Esophagus squamous epithelium (tissue), 5 donors: ENCODE data around the gene CREB5. TPM values are rescaled to one million over a fixed set of nuclear protein-coding genes. Genes with fewer than 3 reads are reported as not detected.

Experiments
- DNase-seq: peaks from one replicate; lab custom pipeline; 2025; lab: John Stamatoyannopoulos, UW
- H3K27ac ChIP-seq, 4 donors: fragments of 200-600 bp; sonication (generic); one replicate each; pipeline ENCODE4 v1.5.1; 2016 to 2019; ENCODE audit warnings: mild to moderate bottlenecking in 1 of 4
- H3K27me3 ChIP-seq, 4 donors: fragments of 200-600 bp; sonication (generic); 1 replicate in 3 of 4; 2 replicates in 1 of 4; pipeline versions ENCODE4 v1.5.1 to v1.6.0; 2017 to 2021; ENCODE audit warnings: antibody characterized with exemption in 1 of 4
- H3K36me3 ChIP-seq, 3 donors: fragments of 200-600 bp; sonication (generic); one replicate each; pipeline ENCODE4 v1.5.1; 2016 to 2019
- H3K4me1 ChIP-seq, 3 donors: fragments of 200-600 bp; sonication (generic); one replicate each; pipeline ENCODE4 v1.5.1; 2017 to 2019
- H3K4me3 ChIP-seq, 4 donors: fragments of 200-600 bp; sonication (generic); 1 replicate in 3 of 4; 2 replicates in 1 of 4; pipeline ENCODE4 v1.5.1; 2016 to 2019; ENCODE audit warnings: mild to moderate bottlenecking in 2 of 4, moderate library complexity in 1 of 4
- H3K9me3 ChIP-seq, 3 donors: fragments of 200-600 bp; sonication (generic); one replicate each; pipeline ENCODE4 v1.5.1; 2016 to 2019
- POLR2A ChIP-seq, 4 donors: fragments of 450-650 bp; IDR thresholded peaks; one replicate each; pipeline ENCODE4 v1.6.1; 2017; ENCODE audit warnings: antibody characterized with exemption in 4 of 4, mild to moderate bottlenecking in 4 of 4, moderate library complexity in 3 of 4
- WGBS, 2 donors: methylation state at CpG; one replicate each; pipeline ENCODE4 v1.1.5; 2018; 5-methylcytosine and 5-hydroxymethylcytosine counted together
- intact Hi-C: fragments of 100-400 bp; cut with DNase I; formaldehyde crosslinking; loops from one replicate; pipeline ENCODE4 v1.15.0; 2022
- total RNA-seq, 4 donors: library from RNA; depleted of rRNA; stranded (reverse); fragments of >200 nt; gene quantifications; one replicate each; pipeline ENCODE4 v1.1.0, GENCODE V29; 2016
- TF ChIP-seq, protein P1 (sequence below), 6 experiments: fragments of 450-650 bp in 4 of 6; fragments of 200-600 bp in 2 of 6; sonication (generic) in 2 of 6; IDR thresholded peaks; one replicate each; pipeline ENCODE4 v1.5.1; 2016 to 2019; ENCODE audit warnings: antibody characterized with exemption in 6 of 6, mild to moderate bottlenecking in 4 of 6, moderate library complexity in 4 of 6
- donor health status: DM: yes; HTN: yes; CAD: no.

The CREB5 gene
- total RNA-seq, 4 donors from 2014 or later = 0.30 to 5.0 (median 2.2) TPM

DNA sequence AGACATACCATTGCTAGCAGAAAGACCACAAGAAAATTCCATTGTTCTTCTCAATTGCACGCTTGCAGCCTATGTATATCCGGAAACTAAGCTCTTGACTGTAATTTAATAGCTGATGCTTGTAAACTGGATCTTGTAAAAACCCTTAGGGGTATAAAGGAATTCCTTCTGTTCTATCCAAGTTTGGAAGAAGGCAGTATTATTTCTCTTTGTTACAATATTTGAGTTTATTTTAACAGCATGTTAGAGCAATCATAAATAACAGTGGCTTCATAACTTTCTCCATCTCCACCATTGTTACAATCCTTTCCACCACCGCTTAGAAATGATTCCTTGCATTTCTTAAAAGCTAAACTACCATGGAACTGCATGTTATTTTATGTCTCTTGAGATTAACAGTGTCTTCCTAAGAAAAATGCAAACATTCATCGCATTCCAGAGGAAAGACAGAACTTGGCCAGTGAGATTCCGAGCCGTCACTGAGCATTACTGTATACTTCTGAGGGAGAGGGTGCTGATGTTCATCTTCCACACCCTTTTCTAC lies 453.4 kb downstream of the CREB5 start:
- Histone ChIP-seq H3K27me3 (peaks cover 0 to 19% (median 0%) of the 10 kb centered on the region in 4 donors), H3K27ac (no peak overlapping the region), H3K4me1 (no peaks in the 10 kb centered on the region), H3K4me3 (no peak overlapping the region), H3K9me3 (no peaks in the 10 kb centered on the region), H3K36me3 (no peaks in the 10 kb centered on the region)
- no peak for DNase-seq
- intact Hi-C loops = no loop called here
- 69 to 76% methylated on average over 6 of the region's 6 CpGs for WGBS, 2 donors
- TF ChIP-seq, protein P1, sequence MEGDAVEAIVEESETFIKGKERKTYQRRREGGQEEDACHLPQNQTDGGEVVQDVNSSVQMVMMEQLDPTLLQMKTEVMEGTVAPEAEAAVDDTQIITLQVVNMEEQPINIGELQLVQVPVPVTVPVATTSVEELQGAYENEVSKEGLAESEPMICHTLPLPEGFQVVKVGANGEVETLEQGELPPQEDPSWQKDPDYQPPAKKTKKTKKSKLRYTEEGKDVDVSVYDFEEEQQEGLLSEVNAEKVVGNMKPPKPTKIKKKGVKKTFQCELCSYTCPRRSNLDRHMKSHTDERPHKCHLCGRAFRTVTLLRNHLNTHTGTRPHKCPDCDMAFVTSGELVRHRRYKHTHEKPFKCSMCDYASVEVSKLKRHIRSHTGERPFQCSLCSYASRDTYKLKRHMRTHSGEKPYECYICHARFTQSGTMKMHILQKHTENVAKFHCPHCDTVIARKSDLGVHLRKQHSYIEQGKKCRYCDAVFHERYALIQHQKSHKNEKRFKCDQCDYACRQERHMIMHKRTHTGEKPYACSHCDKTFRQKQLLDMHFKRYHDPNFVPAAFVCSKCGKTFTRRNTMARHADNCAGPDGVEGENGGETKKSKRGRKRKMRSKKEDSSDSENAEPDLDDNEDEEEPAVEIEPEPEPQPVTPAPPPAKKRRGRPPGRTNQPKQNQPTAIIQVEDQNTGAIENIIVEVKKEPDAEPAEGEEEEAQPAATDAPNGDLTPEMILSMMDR (IDR thresholded peaks at IDR 0.05) = no peak
- TF ChIP-seq POLR2A (IDR thresholded peaks at IDR 0.05) = no peak

DNA sequence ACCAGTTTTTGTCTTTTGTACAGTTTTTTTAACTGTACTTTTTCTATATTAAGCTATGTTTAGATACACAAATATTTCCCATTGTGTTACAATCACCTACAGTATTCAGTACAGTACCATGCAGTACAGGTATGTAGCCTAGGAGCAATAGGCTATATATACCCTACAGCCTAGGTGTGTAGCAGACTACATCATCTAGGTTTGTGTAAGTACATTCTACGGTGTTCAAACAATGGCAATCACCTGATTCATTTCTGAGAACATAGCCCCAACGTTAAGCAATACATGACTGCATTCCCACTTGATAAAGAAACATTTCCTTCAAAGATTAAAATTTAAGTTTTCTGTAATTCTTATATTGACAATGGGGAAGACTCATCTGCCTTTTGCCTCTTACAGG lies 456.4 kb downstream of the CREB5 start:
- intact Hi-C loops = no loop called here
- WGBS, 2 donors = 55 to 56% methylated on average over 2 of the region's 2 CpGs
- H3K4me3 ChIP-seq = no peak overlapping the region
- no peaks in the 10 kb centered on the region for H3K36me3 ChIP-seq
- no peak overlapping the region for H3K27ac ChIP-seq
- peaks cover 0 to 17% (median 0%) of the 10 kb centered on the region in 4 donors for H3K27me3 ChIP-seq
- DNase-seq = no peak
- H3K4me1 ChIP-seq = no peaks in the 10 kb centered on the region
- no peaks in the 10 kb centered on the region for H3K9me3 ChIP-seq
- TF ChIP-seq, protein P1 (IDR thresholded peaks at IDR 0.05) = no peak
- no peak for TF ChIP-seq POLR2A (IDR thresholded peaks at IDR 0.05)

DNA sequence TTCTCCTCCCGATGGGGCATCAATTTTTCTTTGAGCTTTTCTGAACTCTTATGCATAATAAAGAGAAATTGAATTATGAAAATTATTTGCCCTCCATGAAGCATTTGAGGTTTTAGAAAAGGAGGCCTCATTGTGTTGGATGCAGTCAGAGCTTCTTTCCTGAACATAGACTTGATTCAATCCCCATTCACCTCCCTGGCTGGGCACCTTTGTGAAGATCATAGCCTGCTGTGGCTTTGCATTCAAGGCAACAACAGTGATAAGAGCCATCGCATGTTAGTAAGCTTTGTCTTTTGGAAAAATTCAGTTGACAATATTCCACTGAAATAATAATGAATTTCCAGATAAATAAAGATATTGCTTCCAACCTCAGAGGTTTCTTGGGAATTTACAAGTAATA lies 458.8 kb downstream of the CREB5 start:
- Histone ChIP-seq H3K4me1 (no peaks in the 10 kb centered on the region), H3K9me3 (no peaks in the 10 kb centered on the region), H3K4me3 (no peak overlapping the region), H3K36me3 (no peaks in the 10 kb centered on the region), H3K27ac (no peak overlapping the region), H3K27me3 (peaks cover 0 to 7% (median 0%) of the 10 kb centered on the region in 4 donors)
- no peak for TF ChIP-seq POLR2A (IDR thresholded peaks at IDR 0.05)
- DNase-seq = no peak
- intact Hi-C loops = no loop called here
- 88 to 93% methylated on average over 2 of the region's 2 CpGs for WGBS, 2 donors

DNA sequence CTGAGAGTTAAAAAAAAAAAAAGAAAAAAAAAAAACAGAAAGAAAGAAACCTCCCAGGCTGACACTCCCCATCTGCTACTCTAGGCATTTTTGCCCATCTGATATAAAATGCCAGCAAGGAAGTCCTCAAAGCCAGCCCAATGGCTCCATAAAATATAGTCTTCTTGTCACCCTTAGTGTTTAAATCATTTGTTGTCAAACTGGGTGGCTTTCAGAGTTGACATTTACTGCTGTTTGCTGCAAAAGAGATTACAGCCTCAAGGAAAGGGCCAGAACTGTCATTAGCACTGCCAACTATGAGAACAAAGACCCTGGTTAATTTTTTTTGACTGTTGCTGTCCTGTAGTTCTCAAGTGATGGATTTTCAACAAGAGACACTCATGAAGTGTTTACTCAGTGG lies 459.3 kb downstream of the CREB5 start:
- intact Hi-C loops = no loop called here
- H3K36me3 ChIP-seq = no peaks in the 10 kb centered on the region
- H3K4me1 ChIP-seq = no peaks in the 10 kb centered on the region
- no peak overlapping the region for H3K4me3 ChIP-seq
- TF ChIP-seq POLR2A (IDR thresholded peaks at IDR 0.05) = no peak
- TF ChIP-seq, protein P1 (IDR thresholded peaks at IDR 0.05) = no peak
- DNase-seq = no peak
- H3K27ac ChIP-seq = no peak overlapping the region
- H3K27me3 ChIP-seq = peaks cover 0 to 2% (median 0%) of the 10 kb centered on the region in 4 donors
- no peaks in the 10 kb centered on the region for H3K9me3 ChIP-seq

DNA sequence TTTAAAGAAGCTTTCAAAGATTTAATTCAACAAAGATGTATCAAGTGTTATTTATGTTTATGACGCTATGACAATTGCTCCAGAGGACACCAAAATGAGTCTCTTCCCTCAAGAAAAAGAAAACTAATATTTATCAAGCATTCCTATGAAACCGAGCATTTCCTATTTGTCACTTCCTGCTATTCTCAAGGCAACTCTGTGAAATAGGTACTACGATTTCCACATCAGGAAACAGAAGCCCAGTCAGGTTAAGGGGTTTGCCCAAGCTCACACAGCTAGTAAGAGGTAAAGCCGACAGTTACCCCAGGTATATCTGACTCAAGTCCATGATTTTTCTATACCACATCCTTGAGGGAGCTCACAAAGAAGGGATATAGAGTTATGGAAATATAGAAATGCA lies 459.9 kb downstream of the CREB5 start:
- Histone ChIP-seq H3K9me3 (no peaks in the 10 kb centered on the region), H3K36me3 (no peaks in the 10 kb centered on the region), H3K4me1 (no peaks in the 10 kb centered on the region), H3K4me3 (no peak overlapping the region), H3K27ac (no peak overlapping the region), H3K27me3 (no peaks in the 10 kb centered on the region)
- TF ChIP-seq, protein P1 (IDR thresholded peaks at IDR 0.05) = no peak
- TF ChIP-seq POLR2A (IDR thresholded peaks at IDR 0.05) = no peak
- DNase-seq = no peak
- intact Hi-C loops = no loop called here
- WGBS, 2 donors = 71 to 76% methylated on average over 4 of the region's 4 CpGs

DNA sequence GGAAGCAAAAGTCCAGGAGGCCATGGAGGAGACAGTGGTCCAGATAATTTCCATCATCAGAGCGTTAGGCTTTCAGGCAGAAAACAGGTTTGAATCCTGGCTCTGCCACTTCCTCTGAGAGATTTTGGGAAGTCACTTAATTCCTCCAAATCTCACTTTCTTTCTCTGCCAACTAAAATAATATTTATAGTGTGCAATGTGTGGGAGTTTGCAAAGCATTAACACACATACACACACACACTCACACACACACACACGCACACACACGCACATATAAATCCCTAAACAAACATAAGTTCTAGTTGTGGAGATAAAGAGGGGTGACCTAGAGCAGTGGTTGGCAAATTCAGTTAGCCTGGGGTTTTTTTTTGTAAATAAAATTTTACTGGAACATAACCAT lies 461.0 kb downstream of the CREB5 start:
- 27 to 55% methylated on average over 3 of the region's 3 CpGs for WGBS, 2 donors
- H3K9me3 ChIP-seq = no peaks in the 10 kb centered on the region
- H3K27me3 ChIP-seq = no peaks in the 10 kb centered on the region
- DNase-seq = no peak
- no peaks in the 10 kb centered on the region for H3K4me1 ChIP-seq
- no peak overlapping the region for H3K27ac ChIP-seq
- no peak overlapping the region for H3K4me3 ChIP-seq
- H3K36me3 ChIP-seq = no peaks in the 10 kb centered on the region
- intact Hi-C loops = no loop called here
- TF ChIP-seq, protein P1 (IDR thresholded peaks at IDR 0.05) = no peak
- no peak for TF ChIP-seq POLR2A (IDR thresholded peaks at IDR 0.05)
